ENCODE measurements around the gene SLC51B.

The SLC51B gene

DNA sequence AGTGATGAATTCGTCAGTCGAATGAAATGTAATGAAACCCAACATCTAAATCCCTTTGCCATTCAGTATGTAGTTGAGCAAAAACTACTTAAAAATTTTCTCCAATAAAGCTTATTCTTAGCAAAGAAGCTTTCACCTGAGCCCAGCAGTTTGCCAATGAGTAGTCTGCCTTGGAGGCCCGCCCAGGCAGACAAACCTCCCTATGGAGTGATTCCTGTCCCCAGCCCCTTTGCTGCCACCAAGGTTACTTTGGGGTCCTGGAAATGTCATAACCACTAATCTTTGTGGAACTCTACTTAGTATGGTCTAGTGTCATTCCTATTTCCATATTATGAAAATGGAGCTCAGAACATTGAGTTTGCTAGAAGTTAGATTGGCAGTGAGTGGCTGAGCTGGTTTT is 57.7 kb downstream of the SLC51B start:
- no peak overlapping the region for H3K27ac ChIP-seq (ENCODE audit: low read depth, low read length)
- H3K36me3 ChIP-seq (ENCODE audit: control insufficient read depth in 5 of 5, insufficient read depth in 5 of 5, low read length in 5 of 5) = peaks cover 8 to 64% (median 48%) of the 10 kb centered on the region in 5 donors
- H3K27me3 ChIP-seq (ENCODE audit: control insufficient read depth in 5 of 5, insufficient read depth in 4 of 5, low read length in 5 of 5) = no peaks in the 10 kb centered on the region
- H3K4me3 ChIP-seq (ENCODE audit: low read depth in 1 of 5, low read length in 5 of 5) = no peak overlapping the region
- H3K9ac ChIP-seq (ENCODE audit: low read length in 5 of 5) = no peak overlapping the region
- H3K9me3 ChIP-seq (ENCODE audit: control insufficient read depth in 5 of 5, low read length in 5 of 5) = no peaks in the 10 kb centered on the region
- H3K4me1 ChIP-seq (ENCODE audit: control insufficient read depth in 5 of 5, insufficient read depth in 5 of 5, low read length in 5 of 5) = peaks cover 0 to 5% (median 0%) of the 10 kb centered on the region in 5 donors
